Mesodermal cell (in vitro differentiated cells): ENCODE results near the gene ATL1.
"Not testable (repeated sequence)": the region's sequence is repeated elsewhere in the genome, so short reads cannot be mapped to it uniquely, and the experiment has no call there.

Experiments
- H3K27ac ChIP-seq: 2 replicates; pipeline ENCODE4 v1.7.0; 2013; ENCODE audit warnings: mild to moderate bottlenecking, low read depth, low read length, moderate library complexity; ENCODE audit not compliant: severe bottlenecking
- H3K36me3 ChIP-seq: 2 replicates; pipeline ENCODE4 v1.7.1; 2013; ENCODE audit warnings: mild to moderate bottlenecking, low read length, moderate library complexity; ENCODE audit not compliant: control insufficient read depth, insufficient read depth
- H3K4me1 ChIP-seq: one replicate; pipeline ENCODE4 v1.7.1; 2013; ENCODE audit warnings: mild to moderate bottlenecking, low read length; ENCODE audit not compliant: insufficient read depth, control insufficient read depth, poor library complexity, severe bottlenecking
- H3K4me3 ChIP-seq: 2 replicates; pipeline ENCODE4 v1.7.0; 2013; ENCODE audit warnings: low read length, control low read depth, mild to moderate bottlenecking; ENCODE audit not compliant: insufficient read depth, poor library complexity, severe bottlenecking; ENCODE audit errors: extremely low read depth
- H3K9me3 ChIP-seq: 2 replicates; pipeline ENCODE4 v1.7.1; 2013; ENCODE audit warnings: mild to moderate bottlenecking, low read length, moderate library complexity; ENCODE audit not compliant: control insufficient read depth
- WGBS, 2 experiments: methylation state at CpG; one replicate each; pipeline ENCODE4 v1.1.5; 2013; ENCODE audit warnings: missing lambda C conversion rate in 2 of 2; ENCODE audit not compliant: insufficient coverage in 2 of 2; 5-methylcytosine and 5-hydroxymethylcytosine counted together

ATL1 gene

DNA sequence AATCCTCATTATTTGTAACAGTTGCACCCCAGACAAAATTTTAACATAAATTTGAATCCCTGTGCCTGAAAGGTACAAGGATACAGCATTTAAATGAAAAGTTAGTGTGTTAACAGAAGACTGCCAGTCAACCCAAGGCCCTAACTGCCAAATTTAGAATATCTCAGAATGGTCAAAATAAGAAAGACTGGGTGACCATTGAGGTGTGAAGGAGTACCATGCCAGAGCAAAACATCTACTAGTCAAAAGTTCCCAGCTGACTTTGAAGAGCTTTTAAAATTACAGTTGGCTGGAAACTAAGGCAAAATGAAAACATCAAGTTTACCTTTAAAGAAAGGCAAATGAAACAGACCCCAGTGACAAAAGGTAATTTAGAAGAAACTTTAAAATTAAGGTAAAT is 89.7 kb downstream of the ATL1 start:
- peaks cover 23% of the 10 kb centered on the region for H3K36me3 ChIP-seq
- H3K4me1 ChIP-seq: no peaks in the 10 kb centered on the region
- H3K4me3 ChIP-seq: no peak overlapping the region
- H3K27ac ChIP-seq: no peak overlapping the region
- no peaks in the 10 kb centered on the region for H3K9me3 ChIP-seq

DNA sequence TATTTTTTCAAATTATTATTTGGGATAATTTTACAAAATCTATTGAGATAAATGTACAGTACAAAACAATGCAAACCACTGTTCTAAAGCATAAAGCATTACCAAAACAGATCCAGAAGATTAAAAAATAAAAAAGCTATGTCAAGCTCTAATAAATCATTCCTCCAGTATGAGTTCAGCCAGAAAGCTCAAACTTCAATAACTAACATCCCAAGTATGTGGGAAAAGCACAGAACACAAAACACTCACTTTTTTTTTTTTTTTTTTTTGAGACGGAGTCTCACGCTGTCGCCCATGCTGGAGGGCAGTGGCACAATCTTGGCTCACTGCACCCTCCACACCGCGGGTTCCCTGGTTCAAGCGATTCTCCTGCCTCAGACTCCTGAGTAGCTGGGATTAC is 96.8 kb downstream of the ATL1 start:
- Histone ChIP-seq H3K9me3 (no peaks in the 10 kb centered on the region), H3K4me3 (no peak overlapping the region)
- WGBS, 2 experiments: 100% methylated on average over 5 of the region's 6 CpGs; no CpG with 5 or more reads in 1 of the 2 experiments

DNA sequence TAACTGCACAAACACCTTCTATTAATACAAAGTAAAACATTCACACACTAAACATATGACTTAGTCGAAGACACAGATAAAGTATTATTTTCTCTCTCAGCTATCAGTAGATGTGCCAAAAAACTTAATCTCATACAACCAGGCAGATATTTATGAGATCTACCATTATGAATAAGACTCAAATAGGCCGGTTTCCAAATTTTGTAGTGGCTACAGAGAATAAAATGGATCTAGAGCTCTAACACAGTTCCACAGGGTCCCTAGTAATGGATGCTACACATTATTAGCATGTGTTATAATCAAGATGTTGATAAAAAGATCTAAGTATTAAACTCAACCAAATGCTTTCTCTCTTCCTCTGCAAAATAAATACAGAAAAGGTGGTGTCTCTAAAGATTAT is 97.8 kb downstream of the ATL1 start:
- H3K27ac ChIP-seq: peak overlapping the region; percentile 54
- peaks cover 37% of the 10 kb centered on the region for H3K36me3 ChIP-seq
- H3K9me3 ChIP-seq: no peaks in the 10 kb centered on the region
- WGBS, 2 experiments: 83 to 91% methylated on average over 1 of the region's 2 CpGs
- no peaks in the 10 kb centered on the region for H3K4me1 ChIP-seq
- no peak overlapping the region for H3K4me3 ChIP-seq

More for the DNA sequence above, 96.8 kb downstream of the ATL1 start:
- Histone ChIP-seq H3K27ac (no peak overlapping the region), H3K36me3 (peaks cover 32% of the 10 kb centered on the region), H3K4me1 (no peaks in the 10 kb centered on the region)

DNA sequence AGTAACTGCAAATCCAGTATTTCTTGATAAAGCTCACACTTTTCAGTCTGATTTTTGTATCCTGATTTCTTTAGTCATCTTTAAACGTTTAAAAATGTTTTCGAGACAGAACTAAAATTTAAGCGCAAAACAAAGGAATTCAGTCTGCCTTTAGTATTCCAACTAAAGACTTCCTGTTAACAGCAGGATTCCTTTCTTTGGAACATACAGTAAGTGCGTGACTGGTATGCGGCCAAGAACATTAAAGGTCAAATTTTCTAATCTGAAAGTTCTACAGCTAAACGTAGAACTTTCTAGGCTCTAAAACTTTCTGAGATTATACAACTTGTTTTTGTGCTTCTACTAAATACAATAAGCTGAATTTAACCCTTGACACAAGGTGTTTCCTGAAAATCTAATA is 98.3 kb downstream of the ATL1 start:
- peak overlapping the region; percentile 54 for H3K27ac ChIP-seq
- H3K36me3 ChIP-seq: peaks cover 39% of the 10 kb centered on the region
- 21 to 33% methylated on average over 6 of the region's 6 CpGs for WGBS, 2 experiments
- no peaks in the 10 kb centered on the region for H3K4me1 ChIP-seq
- H3K4me3 ChIP-seq: no peak overlapping the region
- no peaks in the 10 kb centered on the region for H3K9me3 ChIP-seq

DNA sequence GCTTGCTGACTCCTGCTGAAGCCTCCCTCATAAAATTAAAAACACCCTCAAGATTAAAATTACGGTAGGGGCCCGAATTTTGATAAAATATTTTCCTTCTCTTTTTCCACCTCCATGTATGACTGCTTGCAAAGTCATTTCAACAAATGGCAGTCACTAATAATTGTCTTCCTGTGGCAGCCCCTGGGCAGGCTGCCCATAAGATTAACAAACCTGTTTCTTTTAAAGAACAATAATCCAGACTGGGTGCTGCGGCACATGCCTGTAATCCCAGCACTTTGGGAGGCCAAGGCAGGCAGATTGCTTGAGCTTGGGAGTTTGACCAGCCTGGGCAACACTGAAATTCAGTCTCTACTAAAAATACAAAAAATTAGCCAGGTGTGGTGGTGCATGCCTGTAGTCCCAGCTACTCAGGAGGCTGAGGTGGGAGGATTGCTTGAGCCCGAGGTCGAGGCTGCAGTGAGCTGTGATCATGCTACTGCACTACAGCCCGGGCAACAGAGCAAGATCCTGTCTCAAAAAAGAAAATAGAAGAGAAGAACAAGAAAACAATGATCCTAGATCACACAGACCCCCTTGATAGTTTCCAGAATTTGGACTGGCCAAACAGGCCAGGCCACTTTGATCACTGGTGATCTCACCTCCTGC is 99.5 kb downstream of the ATL1 start:
- H3K9me3 ChIP-seq: no peaks in the 10 kb centered on the region
- no peak overlapping the region for H3K27ac ChIP-seq
- no peak overlapping the region for H3K4me3 ChIP-seq
- H3K36me3 ChIP-seq: peaks cover 40% of the 10 kb centered on the region
- no peaks in the 10 kb centered on the region for H3K4me1 ChIP-seq
- WGBS, 2 experiments: 94 to 96% methylated on average over 4 to 5 of the region's 6 CpGs

DNA sequence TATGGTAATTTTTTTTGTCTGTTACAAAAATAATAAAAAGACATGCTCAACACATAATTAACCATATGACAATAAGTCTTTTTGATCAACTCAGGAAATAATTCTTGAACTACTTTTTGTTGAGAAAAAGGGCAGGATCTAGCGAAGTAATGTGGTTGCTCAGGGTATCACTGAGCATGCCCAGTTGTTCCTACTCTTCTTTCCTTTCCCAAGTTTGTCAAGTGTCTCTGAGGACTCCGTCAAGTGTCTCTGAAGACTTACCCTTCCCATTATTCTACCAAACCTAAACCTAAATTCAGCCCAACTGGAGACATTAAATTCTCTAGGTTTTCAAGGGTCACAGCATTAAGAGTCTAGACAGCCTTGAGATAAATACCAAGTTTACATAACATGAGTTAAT is 104.6 kb downstream of the ATL1 start:
- not testable (repeated sequence) for H3K4me1 ChIP-seq, H3K4me3 ChIP-seq, H3K9me3 ChIP-seq, H3K27ac ChIP-seq
- WGBS, 2 experiments: 100% methylated on average over 1 to 2 of the region's 2 CpGs
- H3K36me3 ChIP-seq: peaks cover 49% of the 10 kb centered on the region

DNA sequence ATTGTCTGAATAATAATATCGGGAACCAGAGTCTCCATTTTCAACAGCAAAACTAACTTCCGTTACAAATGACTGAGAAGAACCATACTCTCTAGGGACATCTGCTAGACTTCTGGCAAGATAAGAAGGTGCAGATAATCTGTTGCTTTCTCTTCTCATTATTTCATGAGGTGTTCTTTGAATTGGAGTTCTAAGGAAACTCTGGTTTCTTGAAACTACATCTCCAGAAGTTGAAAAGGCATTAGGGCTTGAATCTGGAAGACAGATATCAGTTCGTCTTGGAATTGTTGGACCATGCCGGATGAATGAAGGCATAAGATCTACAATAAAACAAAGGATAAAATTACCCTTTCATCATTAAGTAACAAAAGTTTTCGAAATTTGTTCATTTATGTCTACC is 105.4 kb downstream of the ATL1 start:
- H3K4me3 ChIP-seq, H3K27ac ChIP-seq, H3K9me3 ChIP-seq: not testable (repeated sequence)
- WGBS, 2 experiments: no CpG with 5 or more reads among the region's 5 CpGs
- Histone ChIP-seq H3K36me3 (peaks cover 45% of the 10 kb centered on the region), H3K4me1 (peaks cover 14% of the 10 kb centered on the region)

DNA sequence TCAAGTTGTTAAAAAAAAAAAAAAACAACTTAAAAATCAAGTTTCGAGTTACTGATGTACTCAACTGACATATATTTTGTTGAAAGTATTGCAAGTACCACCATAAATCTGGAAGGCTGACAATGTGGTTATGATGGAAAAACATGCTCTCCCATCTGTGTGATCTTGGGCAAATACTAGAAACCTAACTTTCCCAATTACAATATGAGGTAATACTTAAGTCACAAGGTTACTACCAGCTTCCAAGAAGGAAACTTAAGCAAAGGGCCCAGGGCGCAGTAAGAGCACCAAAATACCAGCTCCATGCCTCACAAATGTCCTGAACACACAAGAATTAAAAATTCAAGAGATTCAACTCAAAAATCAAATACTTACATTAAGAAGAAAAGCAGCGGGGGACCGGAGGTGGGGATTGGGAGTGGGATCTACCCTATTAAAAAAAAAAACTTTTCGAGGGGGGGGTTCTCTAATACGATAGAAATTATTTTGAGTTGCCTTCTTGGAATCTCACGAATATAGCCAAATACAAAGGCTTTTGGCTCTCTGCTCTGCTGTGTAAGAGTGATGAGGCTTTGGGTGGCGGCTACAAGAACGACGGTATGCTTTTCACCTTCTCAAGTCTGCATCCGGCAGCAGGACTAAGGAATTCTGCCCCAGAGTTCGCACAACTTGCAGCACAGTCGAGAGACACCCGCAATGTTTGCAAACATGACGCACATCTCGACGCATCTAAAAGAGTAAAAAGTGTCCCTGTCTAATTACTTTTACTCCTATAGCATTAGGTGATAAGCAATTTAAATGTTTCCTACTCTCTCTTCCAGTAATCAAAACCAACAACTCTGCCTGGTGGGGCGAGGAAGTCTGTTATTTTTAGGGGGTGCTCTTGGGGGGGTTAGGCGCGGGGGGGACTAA is 107.1 kb downstream of the ATL1 start:
- peaks cover 27% of the 10 kb centered on the region for H3K36me3 ChIP-seq
- no peaks in the 10 kb centered on the region for H3K9me3 ChIP-seq
- H3K4me1 ChIP-seq: peaks cover 18% of the 10 kb centered on the region
- WGBS, 2 experiments: 0 to 3% methylated on average over 8 to 10 of the region's 20 CpGs
- peak overlapping the region; percentile 77 for H3K4me3 ChIP-seq
- H3K27ac ChIP-seq: peak overlapping the region; percentile 99

DNA sequence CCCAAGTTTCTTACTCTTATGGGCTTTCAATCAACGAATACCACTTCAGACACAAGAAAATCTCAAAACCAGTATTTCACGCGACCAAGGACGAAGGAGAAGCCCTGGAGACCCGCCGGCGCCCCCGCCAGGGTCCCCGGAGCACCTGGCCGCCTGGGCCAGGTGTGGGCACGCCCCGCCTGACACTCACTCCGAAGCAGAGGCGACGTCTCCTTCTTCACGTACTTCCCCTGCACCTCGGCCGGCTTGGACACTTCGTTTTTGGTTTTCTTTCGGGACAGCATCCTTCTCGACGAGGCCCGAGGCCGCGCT is 107.7 kb downstream of the ATL1 start:
- peak overlapping the region; percentile 99 for H3K27ac ChIP-seq
- no peaks in the 10 kb centered on the region for H3K9me3 ChIP-seq
- WGBS, 2 experiments: 0 to 1% methylated on average over 22 to 25 of the region's 25 CpGs
- peaks cover 23% of the 10 kb centered on the region for H3K36me3 ChIP-seq
- peak overlapping the region; percentile 77 for H3K4me3 ChIP-seq
- H3K4me1 ChIP-seq: peaks cover 18% of the 10 kb centered on the region

DNA sequence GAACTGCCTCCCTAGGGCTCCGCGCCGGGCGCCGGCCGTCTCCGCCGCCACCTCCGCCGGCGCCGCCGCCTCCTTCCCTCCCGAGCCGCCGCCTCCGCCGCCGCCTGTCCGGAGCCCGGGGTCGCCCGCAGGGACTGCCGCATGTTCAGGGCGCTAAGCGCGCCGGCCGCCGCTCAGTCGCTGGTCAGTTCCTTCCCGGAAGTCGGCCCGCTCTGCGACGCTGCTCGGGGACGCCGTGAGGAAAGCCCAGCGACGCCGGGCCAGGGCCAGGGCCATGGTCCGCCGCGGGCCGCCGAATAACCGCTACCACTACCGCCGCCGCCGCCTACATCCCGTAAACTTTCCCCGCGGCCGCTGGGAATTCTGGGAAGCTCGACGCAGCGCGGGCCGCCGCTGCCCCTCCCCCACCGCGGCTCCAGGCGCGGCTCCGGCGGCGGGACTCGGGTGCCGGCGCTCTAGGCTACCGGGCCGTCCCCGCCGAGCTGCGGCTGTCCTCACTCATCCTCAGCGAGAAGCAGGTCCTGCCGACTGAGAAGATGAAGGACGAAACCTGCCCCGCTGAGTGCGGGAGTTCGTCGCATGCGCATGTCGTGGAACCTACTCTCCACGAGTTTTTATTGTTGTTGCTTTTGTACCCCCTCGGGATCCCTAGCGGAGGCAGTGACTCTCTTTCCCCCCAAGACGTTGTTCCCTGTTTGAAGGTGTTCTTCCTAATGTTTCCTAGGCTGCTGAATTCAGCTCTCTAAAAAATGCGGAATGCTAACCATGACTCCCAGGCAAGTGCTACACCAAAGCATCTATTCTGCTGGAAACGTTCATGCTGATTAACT is 108.3 kb downstream of the ATL1 start, which contains the start of gene SAV1:
SAV1 (minus strand) TSS at position 311 of the 830 bp plus-strand sequence. CDS start 339 bp downstream, outside the sequence.
- H3K4me3 ChIP-seq: peak within 1 kb of the TSS; percentile 77
- WGBS, 2 experiments: 0% methylated on average over 54 to 72 of the region's 92 CpGs
- H3K36me3 ChIP-seq: peaks cover 18% of the 10 kb centered on the region
- H3K9me3 ChIP-seq: no peaks in the 10 kb centered on the region
- H3K27ac ChIP-seq: peak within 1 kb of the TSS; percentile 99
- H3K4me1 ChIP-seq: peaks cover 18% of the 10 kb centered on the region
